HG03457 (cell line): ENCODE measurements around the gene CCDC8.
"Not testable (repeated sequence)": the region's sequence is repeated elsewhere in the genome, so short reads cannot be mapped to it uniquely, and the experiment has no call there.

Experiments used
- ATAC-seq: cut with Tn5 transposase; IDR thresholded peaks from one replicate; pipeline ENCODE4 v1.9.1; 2021; ENCODE audit warnings: moderate number of reproducible peaks; ENCODE audit not compliant: unreplicated experiment

The CCDC8 gene

GRCh38 chr19:46413262-46414031 is at the start of gene CCDC8:
TSS of gene CCDC8 (minus strand) at chr19:46413564. CDS start at chr19:46412810, 754 bp downstream.
- ATAC-seq, result no peak

GRCh38 chr19:46461537-46461936 is 48.2 kb upstream of the CCDC8 start:
- ATAC-seq, result no peak

- ATAC-seq, result no peak
These were observed 47.6 kb upstream of the CCDC8 start for GRCh38 chr19:46460981-46461380.

- ATAC-seq, result no peak
These were observed 46.7 kb upstream of the CCDC8 start for GRCh38 chr19:46460055-46460454.

- no peak for ATAC-seq
These were observed 43.6 kb upstream of the CCDC8 start for GRCh38 chr19:46456930-46457329.

- ATAC-seq, result no peak
These were observed 40.9 kb upstream of the CCDC8 start for GRCh38 chr19:46454244-46454643.

GRCh38 chr19:46453661-46454060 is 40.3 kb upstream of the CCDC8 start:
- ATAC-seq, result no peak

GRCh38 chr19:46452186-46452585 is 38.8 kb upstream of the CCDC8 start:
- ATAC-seq, result no peak

- ATAC-seq, result no peak
These were observed 38.0 kb upstream of the CCDC8 start for GRCh38 chr19:46451352-46451751.

- ATAC-seq, result no peak
These were observed 37.4 kb upstream of the CCDC8 start for GRCh38 chr19:46450737-46451136.

- no peak for ATAC-seq
These were observed 35.9 kb upstream of the CCDC8 start for GRCh38 chr19:46449228-46449627.

- ATAC-seq, result no peak
These were observed 35.2 kb upstream of the CCDC8 start for GRCh38 chr19:46448601-46449000.

GRCh38 chr19:46447824-46448223 is 34.5 kb upstream of the CCDC8 start:
- no peak for ATAC-seq

GRCh38 chr19:46447006-46447405 is 33.6 kb upstream of the CCDC8 start:
- no peak for ATAC-seq

GRCh38 chr19:46446021-46446420 is 32.7 kb upstream of the CCDC8 start:
- no peak for ATAC-seq

GRCh38 chr19:46442808-46443450 is 29.6 kb upstream of the CCDC8 start:
- no peak for ATAC-seq

GRCh38 chr19:46441866-46442265 is 28.5 kb upstream of the CCDC8 start:
- no peak for ATAC-seq

- not testable (repeated sequence) for ATAC-seq
These were observed 22.3 kb upstream of the CCDC8 start for GRCh38 chr19:46435689-46436088.

- ATAC-seq, result no peak
These were observed 21.6 kb upstream of the CCDC8 start for GRCh38 chr19:46435009-46435408.

- not testable (repeated sequence) for ATAC-seq
These were observed 20.1 kb upstream of the CCDC8 start for GRCh38 chr19:46433470-46433869.

GRCh38 chr19:46431824-46432223 is 18.5 kb upstream of the CCDC8 start:
- no peak for ATAC-seq

GRCh38 chr19:46429999-46430398 is 16.6 kb upstream of the CCDC8 start:
- no peak for ATAC-seq
